Spleen (tissue), 7 donors: ENCODE data around the gene SAMD8.

Experiments used
- POLR2A ChIP-seq, 3 donors: fragments of 450-650 bp; IDR thresholded peaks; one replicate each; pipeline ENCODE4 v1.5.1; 2017; ENCODE audit warnings: antibody characterized with exemption in 3 of 3, mild to moderate bottlenecking in 1 of 3
- TF ChIP-seq, protein P1 (sequence below), 11 experiments: fragments of 200-600 bp in 7 of 11; fragments of 450-650 bp in 4 of 11; sonication (generic) in 4 of 11; IDR thresholded peaks in 8 of 11; conservative IDR thresholded peaks in 3 of 11; 1 replicate in 7 of 11; 2 replicates in 4 of 11; pipeline versions ENCODE4 v1.4.0 to v1.8.0; 2016 to 2021; ENCODE audit warnings: antibody characterized with exemption in 11 of 11, inconsistent platforms in 4 of 11, mild to moderate bottlenecking in 1 of 11
- donor health status: DM: no; HTN: no; CAD: no; lungs with moderate emphysema.
- donor health status: DM: no; HTN: no; CAD: no.
- donor health status: DM: no; HTN: no; CAD: no.

DNA sequence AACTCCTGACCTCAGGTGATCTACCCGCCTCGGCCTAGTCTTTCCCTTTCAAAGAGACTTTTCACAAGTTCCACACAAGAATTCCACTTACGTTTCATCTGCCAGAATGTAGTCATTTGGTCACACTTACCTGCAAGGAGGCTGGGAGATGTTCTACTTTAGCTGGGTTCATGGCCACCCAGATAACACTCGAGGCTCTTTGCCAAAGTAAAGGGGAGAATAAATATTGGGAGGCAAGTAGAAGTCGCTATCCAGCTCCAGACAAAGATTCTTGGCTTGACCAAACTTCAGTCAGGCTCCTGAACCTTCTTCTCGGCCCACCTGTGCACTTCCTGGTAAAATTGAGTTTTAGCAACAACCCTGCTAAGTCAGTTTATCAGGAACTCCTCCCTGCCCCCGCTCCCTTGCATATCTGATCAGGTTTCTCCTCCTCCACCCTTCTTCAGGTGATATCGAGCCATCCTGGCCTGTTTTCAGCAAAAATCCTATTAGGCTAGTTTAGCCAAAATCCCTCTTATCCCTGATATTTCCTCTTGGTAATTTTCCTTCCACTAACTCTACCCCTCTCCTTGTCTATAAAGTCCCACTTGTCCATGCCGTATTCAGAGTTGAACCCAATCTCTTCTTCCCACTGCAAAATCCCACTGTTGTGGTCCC lies 25.1 kb upstream of the SAMD8 start:
- TF ChIP-seq, protein P1, sequence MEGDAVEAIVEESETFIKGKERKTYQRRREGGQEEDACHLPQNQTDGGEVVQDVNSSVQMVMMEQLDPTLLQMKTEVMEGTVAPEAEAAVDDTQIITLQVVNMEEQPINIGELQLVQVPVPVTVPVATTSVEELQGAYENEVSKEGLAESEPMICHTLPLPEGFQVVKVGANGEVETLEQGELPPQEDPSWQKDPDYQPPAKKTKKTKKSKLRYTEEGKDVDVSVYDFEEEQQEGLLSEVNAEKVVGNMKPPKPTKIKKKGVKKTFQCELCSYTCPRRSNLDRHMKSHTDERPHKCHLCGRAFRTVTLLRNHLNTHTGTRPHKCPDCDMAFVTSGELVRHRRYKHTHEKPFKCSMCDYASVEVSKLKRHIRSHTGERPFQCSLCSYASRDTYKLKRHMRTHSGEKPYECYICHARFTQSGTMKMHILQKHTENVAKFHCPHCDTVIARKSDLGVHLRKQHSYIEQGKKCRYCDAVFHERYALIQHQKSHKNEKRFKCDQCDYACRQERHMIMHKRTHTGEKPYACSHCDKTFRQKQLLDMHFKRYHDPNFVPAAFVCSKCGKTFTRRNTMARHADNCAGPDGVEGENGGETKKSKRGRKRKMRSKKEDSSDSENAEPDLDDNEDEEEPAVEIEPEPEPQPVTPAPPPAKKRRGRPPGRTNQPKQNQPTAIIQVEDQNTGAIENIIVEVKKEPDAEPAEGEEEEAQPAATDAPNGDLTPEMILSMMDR (IDR thresholded peaks at IDR 0.05 in 8 of 11, conservative IDR thresholded peaks at IDR 0.05 in 3 of 11): no peak
- no peak for TF ChIP-seq POLR2A (IDR thresholded peaks at IDR 0.05)
